ENCODE measurements around the gene LRP3. TPM values are rescaled to one million over a fixed set of nuclear protein-coding genes. Genes with fewer than 3 reads are reported as not detected.

Gene LRP3
- total and polyA plus RNA-seq, 7 donors: 3.9 to 31.5 (median 17.1) TPM

- DNase-seq: no peak
- Histone ChIP-seq H3K4me1 (no peaks in the 10 kb centered on the region), H3K27ac (no peak overlapping the region), H3K4me3 (no peak overlapping the region), H3K27me3 (peaks cover 0 to 31% (median 8%) of the 10 kb centered on the region in 3 donors), H3K36me3 (no peaks in the 10 kb centered on the region), H3K9me3 (no peaks in the 10 kb centered on the region)
- TF ChIP-seq EP300 (IDR thresholded peaks at IDR 0.05) (no peak), POLR2AphosphoS5 (IDR thresholded peaks at IDR 0.05) (no peak), POLR2A (IDR thresholded peaks at IDR 0.05) (no peak), CTCF (IDR thresholded peaks at IDR 0.05) (no peak)
- WGBS, 2 donors: 89 to 93% methylated on average over 4 of the region's 4 CpGs
- intact Hi-C loops (cut with DNase I): no loop called here
Observed at GRCh38 chr19:33252418-33252962, 58.4 kb downstream of the LRP3 start.

GRCh38 chr19:33252971-33253370 lies 58.8 kb downstream of the LRP3 start:
- intact Hi-C loops (cut with DNase I): no loop called here
- 86 to 89% methylated on average over 8 of the region's 8 CpGs for WGBS, 2 donors
- Histone ChIP-seq H3K4me3 (no peak overlapping the region), H3K27ac (no peak overlapping the region), H3K36me3 (no peaks in the 10 kb centered on the region), H3K27me3 (peaks cover 0 to 31% (median 8%) of the 10 kb centered on the region in 3 donors), H3K9me3 (no peaks in the 10 kb centered on the region), H3K4me1 (no peaks in the 10 kb centered on the region)
- TF ChIP-seq POLR2AphosphoS5 (IDR thresholded peaks at IDR 0.05): no peak
- TF ChIP-seq EP300 (IDR thresholded peaks at IDR 0.05): no peak
- no peak for TF ChIP-seq POLR2A (IDR thresholded peaks at IDR 0.05)
- no peak for TF ChIP-seq CTCF (IDR thresholded peaks at IDR 0.05)
- no peak for DNase-seq

- no peaks in the 10 kb centered on the region for H3K9me3 ChIP-seq
- H3K4me1 ChIP-seq: no peaks in the 10 kb centered on the region
- no peak for DNase-seq
- no peak overlapping the region for H3K4me3 ChIP-seq
- no peaks in the 10 kb centered on the region for H3K36me3 ChIP-seq
- H3K27me3 ChIP-seq: peaks cover 0 to 31% (median 8%) of the 10 kb centered on the region in 3 donors
- WGBS, 2 donors: 74 to 81% methylated on average over 13 of the region's 13 CpGs
- H3K27ac ChIP-seq: no peak overlapping the region
- no peak for TF ChIP-seq POLR2A (IDR thresholded peaks at IDR 0.05)
- no peak for TF ChIP-seq EP300 (IDR thresholded peaks at IDR 0.05)
- no peak for TF ChIP-seq POLR2AphosphoS5 (IDR thresholded peaks at IDR 0.05)
- no peak for TF ChIP-seq CTCF (IDR thresholded peaks at IDR 0.05)
- intact Hi-C loops (cut with DNase I): no loop called here
Observed at GRCh38 chr19:33254245-33254824, 60.2 kb downstream of the LRP3 start.

- Histone ChIP-seq H3K27me3 (peaks cover 0 to 31% (median 8%) of the 10 kb centered on the region in 3 donors), H3K4me1 (no peaks in the 10 kb centered on the region), H3K27ac (no peak overlapping the region), H3K9me3 (no peaks in the 10 kb centered on the region), H3K36me3 (no peaks in the 10 kb centered on the region), H3K4me3 (no peak overlapping the region)
- 86 to 88% methylated on average over 7 of the region's 7 CpGs for WGBS, 2 donors
- intact Hi-C loops (cut with DNase I): no loop called here
- TF ChIP-seq POLR2A (IDR thresholded peaks at IDR 0.05) (no peak), EP300 (IDR thresholded peaks at IDR 0.05) (no peak), POLR2AphosphoS5 (IDR thresholded peaks at IDR 0.05) (no peak), CTCF (IDR thresholded peaks at IDR 0.05) (no peak)
- DNase-seq: no peak
Observed at GRCh38 chr19:33255781-33256180, 61.7 kb downstream of the LRP3 start.

Data from sigmoid colon (tissue), 7 donors.